Stimulated activated naive CD4-positive, alpha-beta T cell (primary cell): ENCODE data around the gene USP34.
"Not testable (repeated sequence)": the region's sequence is repeated elsewhere in the genome, so short reads cannot be mapped to it uniquely, and the experiment has no call there.

ENCODE experiments used
- DNase-seq, 6 experiments: peaks; one replicate each; lab custom pipeline; 2025; lab: John Stamatoyannopoulos, UW

Gene USP34

DNA sequence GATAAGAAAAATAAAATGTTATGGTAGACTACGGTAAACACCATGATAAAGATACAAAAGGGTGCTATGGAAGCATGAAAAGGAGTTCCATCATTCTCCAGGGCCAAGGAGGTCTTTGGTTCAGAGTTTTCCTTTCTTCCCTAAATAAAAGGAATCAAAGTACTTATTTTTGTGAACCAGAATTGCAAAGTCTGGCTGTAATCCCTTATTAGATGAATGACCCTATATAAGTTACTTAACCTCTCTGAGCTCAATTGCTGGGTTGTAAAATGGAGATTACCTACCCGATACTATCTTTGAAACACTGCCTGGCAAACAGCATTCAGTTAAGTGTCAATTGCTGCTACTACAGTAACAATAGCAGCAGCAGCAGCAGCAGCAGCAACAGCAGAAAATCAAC lies 218.9 kb downstream of the USP34 start:
- no peak for DNase-seq

DNA sequence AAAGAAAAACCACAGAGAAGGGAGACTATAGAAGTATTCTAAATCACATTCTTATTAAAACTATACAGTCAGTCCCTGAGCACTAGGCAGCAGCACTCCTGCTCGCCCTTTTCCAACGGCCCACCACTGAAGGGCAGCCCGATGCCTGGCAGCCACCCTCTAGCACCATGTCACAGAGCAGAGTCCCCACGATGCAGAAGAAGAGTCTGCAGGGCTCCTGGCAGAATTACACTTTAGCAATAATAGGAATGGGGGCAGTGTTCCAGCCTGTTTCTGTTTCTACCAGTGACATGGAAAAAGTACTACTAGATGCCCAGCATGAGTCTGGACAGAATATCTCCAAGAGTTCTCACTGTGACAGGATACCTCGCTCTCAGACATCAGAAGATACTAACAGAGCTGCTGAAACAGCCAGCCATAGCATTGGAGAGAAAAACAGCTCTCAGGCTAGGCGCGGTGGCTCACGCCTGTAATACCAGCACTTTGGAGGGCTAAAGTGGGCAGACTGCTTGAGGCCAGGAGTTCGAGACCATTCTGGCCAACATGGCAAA lies 221.3 kb downstream of the USP34 start:
- no peak for DNase-seq

DNA sequence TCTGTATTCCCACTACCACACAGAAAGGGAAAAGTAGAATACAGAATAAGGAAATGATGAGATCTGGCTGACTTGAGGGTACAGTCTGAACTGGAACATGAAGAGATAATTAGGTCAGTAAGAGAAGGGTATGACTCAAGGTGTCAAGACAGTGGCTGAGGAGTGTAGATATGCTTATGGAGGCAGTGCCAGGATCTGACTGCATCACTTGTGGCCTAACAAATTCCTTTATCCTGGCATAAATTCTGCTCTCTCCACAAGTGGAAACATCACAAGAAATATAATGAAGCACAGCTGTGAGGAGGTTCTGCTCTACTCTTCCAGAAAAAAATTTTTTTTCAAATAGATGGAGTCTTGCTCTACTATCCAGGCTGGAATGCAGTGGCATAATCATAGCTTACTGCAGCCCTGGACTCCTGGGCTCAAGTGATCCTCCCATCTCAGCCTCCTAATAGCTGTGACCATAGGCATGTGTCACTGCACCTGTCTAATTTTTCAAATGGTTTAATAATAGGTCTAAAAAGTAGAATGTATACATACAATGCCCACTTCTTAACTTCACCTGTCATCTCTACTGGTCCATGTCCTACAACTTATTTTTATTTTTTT lies 223.6 kb downstream of the USP34 start:
- no peak for DNase-seq

DNA sequence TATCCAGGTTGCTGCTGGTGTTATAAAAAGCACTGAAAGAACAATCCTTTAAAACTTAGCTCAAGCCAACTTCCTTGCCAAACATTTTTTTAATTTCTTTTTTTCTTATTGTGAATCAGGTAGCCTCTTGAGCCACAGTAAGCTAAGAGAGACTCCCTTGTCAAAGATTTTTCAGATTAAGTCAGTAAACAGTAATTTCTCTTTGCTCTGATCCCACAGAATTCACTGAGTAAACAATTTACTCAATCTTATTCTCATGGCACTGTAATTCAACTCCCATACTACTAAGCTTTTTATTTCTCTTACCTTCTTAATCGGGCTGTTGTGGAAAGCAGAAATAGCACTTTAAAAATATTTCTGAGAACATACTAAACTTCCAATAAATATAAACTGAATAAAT lies 226.2 kb downstream of the USP34 start:
- no peak for DNase-seq

DNA sequence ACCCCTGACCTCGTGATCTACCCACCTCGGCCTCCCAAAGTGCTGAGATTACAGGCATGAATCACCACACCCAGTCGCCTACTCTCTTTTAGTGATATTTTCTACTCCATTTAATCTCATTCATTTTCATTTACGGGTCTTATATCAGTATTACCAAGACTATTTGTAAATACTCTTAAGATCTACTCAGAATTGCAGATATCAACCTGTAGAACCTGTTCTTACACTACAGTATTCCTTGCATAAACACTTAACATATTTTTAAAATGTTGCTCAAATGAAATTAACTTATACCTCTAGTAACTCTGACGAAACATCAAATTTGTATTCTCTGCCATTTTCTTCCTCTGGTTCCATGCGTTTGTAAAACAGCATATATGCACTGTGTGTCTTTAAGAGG lies 229.6 kb downstream of the USP34 start:
- no peak for DNase-seq

DNA sequence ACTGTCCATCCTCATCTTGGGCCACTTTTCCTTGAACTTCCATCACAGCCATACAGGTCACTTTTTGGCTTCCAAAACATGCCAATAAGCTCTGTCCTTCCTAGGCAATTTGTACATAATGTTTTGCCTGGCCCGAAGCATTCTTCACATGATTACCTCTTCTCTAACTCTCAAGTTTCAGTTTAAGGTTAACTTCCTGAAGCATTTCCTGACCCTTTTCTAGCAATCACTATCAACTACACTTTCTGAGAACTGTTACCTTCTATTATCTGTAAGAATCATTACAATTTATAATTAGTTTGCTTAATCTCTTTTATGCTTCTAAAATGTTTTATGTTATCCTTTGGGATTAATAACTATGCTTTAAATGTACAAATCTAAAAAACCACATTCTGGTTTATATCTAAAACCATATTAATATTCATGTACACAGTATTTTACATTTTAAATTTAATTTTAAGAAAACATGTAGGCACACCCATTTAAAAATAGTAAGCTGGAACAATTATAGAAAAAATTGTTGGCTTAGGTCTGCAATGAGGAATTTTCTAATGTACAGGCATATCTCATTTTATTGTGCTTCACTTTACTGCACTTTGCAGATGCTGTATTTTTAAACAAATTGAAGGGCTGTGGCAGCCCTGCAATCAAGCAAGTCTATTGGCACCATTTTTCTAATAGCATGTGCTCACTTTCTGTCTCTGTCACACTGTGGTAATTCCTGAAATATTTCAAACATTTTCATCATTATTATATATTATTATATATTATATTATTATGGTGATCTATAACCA lies 232.5 kb downstream of the USP34 start:
- no peak for DNase-seq

DNA sequence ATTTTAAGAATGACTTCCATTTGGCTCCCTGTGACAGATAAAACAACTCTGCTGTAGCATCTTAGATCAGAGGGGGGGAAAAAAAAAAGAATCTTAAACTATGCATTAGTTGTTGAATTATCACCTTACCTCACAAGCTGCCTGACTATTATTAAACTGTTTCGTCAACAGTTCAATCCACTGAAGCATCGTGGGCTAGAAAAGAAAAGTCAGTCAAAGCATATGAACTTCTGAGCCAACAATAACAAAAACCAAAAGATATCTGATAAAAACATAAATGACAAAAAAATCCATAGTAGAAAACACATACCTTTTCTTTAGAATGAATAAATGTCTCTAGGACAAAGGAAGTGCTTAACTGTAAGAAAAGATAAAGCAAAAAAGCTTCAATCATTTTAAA lies 235.2 kb downstream of the USP34 start:
- no peak for DNase-seq

DNA sequence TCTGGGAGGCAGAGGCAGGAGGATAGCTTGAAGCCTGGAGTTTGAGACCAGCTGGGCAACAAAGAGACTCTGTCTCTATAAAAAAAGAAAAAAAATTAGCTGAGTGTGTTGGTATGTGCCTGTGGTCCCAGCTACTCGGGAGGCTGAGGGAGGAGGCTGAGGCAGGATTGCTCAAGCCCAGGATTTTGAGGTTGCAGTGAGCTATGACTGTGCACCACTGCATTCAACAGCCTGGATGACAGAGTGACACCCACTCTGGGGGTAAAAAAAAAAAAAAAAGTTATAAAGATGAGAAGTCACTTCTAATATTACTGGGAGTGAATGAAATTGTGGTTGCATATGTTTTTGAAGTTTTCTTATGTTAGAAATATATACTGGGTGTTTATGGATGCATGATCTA lies 237.3 kb downstream of the USP34 start:
- no peak for DNase-seq

DNA sequence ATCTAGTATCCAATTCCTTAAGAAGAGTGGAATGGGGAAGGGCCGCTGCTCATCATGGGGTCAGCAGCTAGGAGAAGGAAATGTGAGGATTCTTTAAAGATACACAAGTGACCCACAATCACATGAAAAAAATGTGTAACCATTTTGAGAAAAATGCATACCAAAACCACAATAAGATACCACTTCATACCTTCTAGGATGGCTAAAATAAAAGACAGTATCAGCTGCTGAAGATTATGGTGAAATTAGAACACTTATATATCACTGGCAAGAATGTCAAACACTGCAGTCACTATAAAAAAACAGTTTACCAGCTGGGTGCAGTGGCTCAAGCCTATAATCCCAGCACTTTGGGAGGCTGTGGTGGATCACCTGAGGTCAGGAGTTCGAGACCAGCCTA lies 241.0 kb downstream of the USP34 start:
- no peak for DNase-seq

DNA sequence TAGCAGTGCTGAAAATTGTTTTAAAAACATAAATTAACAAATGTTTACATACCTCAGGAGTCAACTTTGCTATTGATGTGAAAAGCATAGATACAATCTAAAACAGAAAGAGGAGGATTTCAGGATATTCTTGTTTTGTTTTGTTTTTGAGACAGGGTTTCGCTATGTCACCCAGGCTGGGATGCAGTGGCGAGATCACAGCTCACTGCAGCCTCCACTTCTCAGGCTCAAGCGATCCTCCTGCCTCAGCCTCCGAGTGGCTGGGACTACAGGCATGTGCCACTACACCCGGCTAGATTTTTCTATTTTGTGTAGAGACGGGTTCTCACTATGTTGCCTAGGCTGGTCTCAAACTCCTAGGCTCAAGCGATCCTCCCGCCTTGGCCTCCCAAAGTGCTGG lies 248.3 kb downstream of the USP34 start:
- no peak for DNase-seq

DNA sequence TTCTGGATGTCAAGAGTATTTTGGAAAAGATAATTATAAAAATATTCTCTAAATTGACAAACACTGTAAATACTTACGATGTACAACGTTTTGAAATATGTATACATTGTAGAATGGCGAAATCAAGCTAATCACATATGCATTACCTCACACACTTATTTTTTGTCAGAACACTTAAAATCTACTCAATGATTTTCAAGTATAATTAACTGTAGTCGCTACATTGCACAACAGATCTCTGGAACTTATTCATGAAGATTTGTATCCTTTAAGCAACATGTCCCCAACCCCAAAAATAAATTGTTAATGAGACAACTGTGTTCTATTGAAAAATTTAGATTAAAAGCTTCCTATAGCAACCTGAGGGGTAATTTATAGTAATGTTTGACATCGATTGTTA lies 249.1 kb downstream of the USP34 start:
- no peak for DNase-seq

DNA sequence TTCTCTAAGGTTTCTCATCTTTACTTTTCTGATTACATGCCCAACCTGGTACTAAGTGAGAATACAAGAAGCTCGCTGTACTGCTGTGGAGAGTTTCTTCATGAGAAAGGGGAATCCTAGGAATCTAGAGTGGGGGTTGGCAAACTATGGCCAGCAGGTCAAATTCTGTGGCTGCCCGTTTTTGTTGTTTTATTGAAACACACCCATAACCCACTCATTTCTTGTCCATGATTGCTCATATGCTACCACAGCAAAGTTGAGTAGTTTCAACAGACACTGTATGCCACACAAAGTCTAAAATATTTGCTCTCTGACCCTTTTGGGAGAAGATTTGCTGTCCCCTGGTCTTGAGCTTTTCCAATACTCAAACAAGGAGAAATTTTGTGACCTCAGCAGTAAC lies 250.1 kb downstream of the USP34 start:
- no peak for DNase-seq

DNA sequence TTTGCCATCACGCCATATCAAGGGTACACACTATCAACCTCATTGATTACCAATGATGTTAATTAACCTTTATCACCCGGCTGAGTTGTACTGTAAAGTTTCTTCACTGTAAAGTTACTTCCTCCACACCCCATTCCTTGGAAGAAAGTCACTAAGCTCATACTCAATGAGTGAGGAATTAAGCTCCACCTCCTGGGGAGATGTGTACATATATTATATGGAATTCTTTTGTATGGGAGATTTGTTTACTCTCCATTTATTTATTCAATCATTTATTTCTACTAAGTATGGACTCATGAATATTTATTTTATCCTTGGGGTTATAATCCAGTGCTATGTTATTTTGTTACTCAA lies 252.1 kb downstream of the USP34 start:
- no peak for DNase-seq

DNA sequence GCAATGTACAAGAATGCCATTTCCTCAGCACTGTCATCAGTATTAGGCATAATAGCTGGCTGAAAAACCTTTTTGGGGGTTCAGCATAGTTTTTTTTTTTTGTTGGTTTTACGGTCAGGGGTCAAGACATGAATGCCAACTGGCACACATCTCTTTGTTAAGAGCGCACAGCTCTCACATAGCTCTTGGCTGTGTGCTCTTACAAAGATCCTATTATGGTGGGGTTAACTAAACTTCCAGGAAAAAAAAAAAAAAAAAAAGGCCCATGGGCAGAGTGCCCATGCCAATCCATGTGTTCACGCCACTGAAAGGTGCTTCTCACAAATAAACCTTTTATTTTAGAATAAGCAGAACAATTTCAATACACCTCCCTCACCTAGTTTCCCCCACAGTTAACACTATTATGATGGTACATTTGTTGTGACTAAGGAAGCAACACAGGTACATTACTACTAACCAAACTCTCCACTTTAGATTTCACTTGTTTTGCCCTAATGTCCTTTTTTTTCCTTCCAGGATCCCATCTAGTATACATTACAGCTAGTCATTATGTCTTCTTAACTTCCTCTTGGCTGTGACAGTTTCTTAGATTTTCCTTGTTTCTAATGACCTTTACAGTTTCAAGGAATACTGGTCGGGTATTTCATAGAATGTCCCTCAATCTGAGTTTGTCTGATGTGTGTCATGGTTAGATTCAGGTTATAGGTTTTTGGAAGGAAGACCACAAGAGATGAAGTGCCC lies 252.6 kb downstream of the USP34 start:
- DNase-seq = no peak

DNA sequence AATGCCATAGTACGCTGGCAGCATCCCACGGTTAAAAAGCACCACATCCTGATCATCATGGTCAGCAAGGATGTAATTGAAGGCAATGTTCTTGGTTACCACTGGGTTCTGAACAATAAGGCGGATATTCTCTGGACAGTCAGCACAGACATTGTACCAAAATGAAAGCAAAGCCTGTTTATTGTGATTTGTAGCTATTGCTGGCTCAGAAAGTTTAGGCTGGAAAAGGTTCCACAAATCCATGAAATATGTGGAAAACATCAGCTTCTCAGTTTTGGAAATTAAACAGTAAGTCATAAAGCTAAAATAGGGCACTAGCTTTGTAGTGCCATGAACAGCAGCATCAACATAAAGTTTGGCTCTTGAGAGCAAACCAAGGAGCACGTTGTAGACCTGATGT lies 256.7 kb downstream of the USP34 start:
- DNase-seq = no peak

DNA sequence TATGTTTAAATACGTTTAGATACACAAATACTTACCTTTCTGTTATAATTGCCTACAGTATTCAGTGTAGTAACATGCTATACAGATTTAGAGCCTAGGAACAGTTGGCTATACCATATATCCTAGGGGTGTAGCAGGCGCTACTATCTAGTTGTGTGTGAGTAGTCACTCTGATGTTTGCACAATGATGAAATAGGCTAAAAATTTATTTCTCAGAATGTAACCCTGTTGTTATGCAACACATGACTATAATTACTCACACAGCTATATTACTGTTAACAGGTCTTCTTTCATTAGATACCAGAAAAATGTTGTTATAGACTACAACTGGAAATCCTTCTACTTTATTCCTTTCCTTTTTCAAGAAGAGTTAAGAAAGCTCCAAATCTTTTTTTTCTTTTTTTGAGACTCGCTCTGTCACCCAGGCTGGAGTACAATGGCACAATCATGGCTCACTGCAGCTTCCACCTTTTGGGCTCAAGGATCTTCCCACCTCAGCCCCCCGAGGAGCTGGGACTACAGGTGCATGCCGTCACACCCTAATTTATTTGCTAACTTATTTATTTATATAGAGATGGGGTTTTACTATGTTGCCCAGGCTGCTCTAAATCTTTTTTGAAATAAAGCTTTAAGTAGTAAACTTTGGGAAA lies 260.4 kb downstream of the USP34 start:
- no peak for DNase-seq

DNA sequence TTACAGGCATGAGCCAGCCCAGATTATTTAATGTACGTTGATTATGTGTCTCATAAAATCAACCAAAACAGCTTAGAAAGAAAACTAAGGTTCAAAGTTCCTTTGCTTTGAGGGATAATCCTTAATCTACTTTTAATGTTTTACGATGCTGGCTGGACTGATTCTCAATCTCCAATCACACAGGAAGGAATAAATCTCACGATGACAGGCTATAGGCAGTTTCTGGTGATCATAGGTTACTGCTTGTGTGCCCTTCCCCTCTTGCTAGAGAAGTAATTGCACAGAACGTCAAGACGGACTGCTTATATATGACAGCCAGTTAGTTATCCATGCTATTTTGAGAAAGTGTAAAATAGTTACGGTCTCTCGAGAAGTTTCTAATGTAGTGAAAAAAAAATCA lies 265.8 kb downstream of the USP34 start:
- DNase-seq = no peak

DNA sequence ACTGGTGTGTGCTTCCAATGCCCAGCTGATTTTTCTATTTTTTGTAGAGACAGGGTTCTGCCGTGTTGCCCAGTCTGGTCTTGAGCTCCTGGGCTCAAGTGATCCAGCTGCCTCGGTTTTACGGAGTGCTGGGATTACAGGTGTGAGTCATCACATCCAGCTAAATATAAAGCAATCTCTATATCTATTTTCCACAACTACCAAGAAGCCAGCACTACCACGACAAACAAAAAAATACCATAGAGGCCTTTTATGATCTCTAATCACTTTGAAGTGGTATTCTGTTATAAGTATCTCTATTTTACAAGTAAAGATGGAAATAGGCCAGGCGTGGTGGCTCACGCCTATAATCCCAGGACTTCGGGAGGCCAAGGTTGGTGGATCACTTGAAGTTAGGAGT lies 274.2 kb downstream of the USP34 start:
- no peak for DNase-seq

DNA sequence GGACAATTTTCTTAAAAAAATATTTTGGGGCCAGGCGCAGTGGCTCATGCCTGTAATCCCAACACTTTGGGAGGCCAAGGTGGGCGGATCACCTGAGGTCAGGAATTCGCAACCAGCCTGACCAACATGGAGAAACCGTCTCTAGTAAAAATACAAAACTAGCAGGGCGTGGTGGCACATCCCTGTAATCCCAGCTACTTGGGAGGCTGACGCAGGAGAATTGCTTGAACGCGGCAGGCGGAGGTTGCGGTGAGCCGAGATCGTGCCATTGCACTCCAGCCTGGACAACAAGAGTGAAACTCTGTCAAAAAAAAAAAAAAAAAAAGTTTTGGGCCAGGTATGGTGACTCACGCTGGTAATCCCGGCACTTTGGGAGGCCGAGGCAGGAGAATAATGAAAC lies 276.2 kb downstream of the USP34 start:
- DNase-seq = not testable (repeated sequence)

DNA sequence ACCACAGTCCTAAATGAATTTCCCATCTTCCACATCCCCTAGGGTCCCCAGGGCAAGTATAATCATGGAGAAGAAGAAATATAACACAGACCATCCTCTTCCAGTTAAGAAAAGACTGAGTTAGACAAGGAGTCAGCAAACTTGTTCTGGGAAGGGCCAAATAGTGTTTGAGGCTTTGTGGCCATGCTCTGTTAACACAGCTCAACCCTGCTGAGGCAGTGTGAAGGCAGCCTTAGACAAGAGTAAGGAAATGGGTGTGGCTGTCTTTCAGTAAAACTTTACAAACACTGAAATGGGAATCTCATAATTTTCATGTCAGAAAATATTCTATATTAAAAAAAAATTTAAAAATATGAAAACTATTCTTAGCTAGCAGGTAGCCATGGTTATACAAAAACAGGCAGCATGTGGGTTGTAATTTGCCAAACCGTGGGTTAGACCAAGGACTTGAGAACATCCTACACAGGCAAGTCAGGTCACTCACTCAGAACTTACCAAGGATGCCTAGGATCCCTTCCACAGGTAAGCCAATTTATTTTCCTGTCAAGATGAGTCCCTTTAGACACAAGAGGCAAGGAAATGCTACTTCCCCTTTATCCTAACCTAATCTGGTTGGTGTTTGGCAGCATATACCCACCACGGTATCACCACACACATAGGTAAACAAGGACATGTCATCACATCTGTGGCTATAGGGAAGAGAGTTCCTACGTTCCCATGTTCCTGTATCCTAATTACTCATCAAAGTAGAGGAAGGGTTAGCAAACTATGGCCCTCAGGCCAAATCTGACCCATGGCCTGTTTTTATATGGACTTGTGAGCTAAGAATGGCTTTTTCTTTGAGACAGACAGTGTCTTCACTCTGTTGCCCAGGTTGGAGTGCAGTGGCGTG lies 277.0 kb downstream of the USP34 start:
- DNase-seq = no peak

DNA sequence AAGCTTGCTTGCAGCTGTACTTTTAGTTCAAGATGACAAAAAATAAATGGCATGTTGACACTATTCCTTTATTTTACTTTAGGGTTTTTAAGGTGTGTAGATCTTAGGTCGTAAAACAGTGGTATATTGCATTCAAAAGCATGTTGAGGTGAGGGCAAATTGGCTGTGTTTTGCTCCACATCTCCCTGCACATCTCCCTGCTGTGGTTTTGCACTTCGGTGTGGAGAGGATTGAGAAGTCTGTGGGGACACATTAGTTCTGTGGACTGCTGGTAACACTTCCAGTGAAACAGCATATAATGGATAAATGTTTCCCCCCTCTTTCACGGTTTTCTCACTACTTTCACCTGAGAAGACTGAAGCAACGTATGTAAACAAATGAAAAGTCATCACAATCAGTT lies 283.8 kb downstream of the USP34 start:
- DNase-seq = no peak
